ENCODE measurements around the gene CKLF.
"Not testable (repeated sequence)": the region's sequence is repeated elsewhere in the genome, so short reads cannot be mapped to it uniquely, and the experiment has no call there.

The CKLF gene

GRCh38 chr16:66513111-66513723, 39.2 kb upstream of the CKLF start:
- Histone ChIP-seq H3K36me3 (ENCODE audit: control insufficient read depth, insufficient read depth, low read length) (no peaks in the 10 kb centered on the region), H3K4me1 (ENCODE audit: control insufficient read depth, insufficient read depth, low read length) (peaks cover 21% of the 10 kb centered on the region), H3K4me3 (ENCODE audit: low read length) (no peak overlapping the region), H3K9ac (ENCODE audit: low read length) (no peak overlapping the region), H3K27ac (ENCODE audit: low read depth, low read length) (no peak overlapping the region), H3K27me3 (ENCODE audit: control insufficient read depth, insufficient read depth, low read length) (no peaks in the 10 kb centered on the region)

GRCh38 chr16:66514391-66514790, 38.0 kb upstream of the CKLF start:
- not testable (repeated sequence) for H3K9ac ChIP-seq (ENCODE audit: low read length); H3K4me3 ChIP-seq (ENCODE audit: low read length); H3K27ac ChIP-seq (ENCODE audit: low read depth, low read length); H3K36me3 ChIP-seq (ENCODE audit: control insufficient read depth, insufficient read depth, low read length); H3K27me3 ChIP-seq (ENCODE audit: control insufficient read depth, insufficient read depth, low read length)
- peaks cover 21% of the 10 kb centered on the region for H3K4me1 ChIP-seq (ENCODE audit: control insufficient read depth, insufficient read depth, low read length)

DNA sequence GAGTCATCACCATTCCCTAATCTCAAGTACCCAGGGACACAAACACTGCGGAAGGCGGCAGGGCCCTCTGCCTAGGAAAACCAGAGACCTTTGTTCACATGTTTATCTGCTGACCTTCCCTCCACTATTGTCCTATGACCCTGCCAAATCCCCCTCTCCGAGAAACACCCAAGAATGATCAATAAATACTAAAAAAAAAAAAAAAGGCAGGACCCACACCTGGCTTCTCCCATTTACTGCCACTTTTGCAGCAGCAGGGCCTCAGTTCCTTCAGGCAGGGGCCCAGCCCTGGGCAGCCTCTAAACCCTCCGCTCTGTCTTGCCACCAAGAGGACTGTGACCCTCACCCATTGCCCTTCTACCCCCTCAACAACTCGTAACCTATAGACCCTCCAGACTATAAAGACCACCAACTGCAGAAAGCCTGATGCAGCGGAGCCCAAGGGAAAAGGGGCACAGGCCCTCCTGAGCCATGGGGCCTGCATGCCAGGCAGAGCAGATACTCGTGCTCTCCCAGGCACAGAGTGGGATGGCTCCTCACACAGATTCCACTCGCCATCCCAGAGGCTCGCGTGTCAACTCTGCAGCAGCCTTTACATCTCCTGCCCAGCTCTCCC, 37.3 kb upstream of the CKLF start:
- not testable (repeated sequence) for H3K9ac ChIP-seq (ENCODE audit: low read length); H3K27me3 ChIP-seq (ENCODE audit: control insufficient read depth, insufficient read depth, low read length); H3K4me3 ChIP-seq (ENCODE audit: low read length); H3K36me3 ChIP-seq (ENCODE audit: control insufficient read depth, insufficient read depth, low read length); H3K27ac ChIP-seq (ENCODE audit: low read depth, low read length)
- H3K4me1 ChIP-seq (ENCODE audit: control insufficient read depth, insufficient read depth, low read length) = peaks cover 21% of the 10 kb centered on the region

DNA sequence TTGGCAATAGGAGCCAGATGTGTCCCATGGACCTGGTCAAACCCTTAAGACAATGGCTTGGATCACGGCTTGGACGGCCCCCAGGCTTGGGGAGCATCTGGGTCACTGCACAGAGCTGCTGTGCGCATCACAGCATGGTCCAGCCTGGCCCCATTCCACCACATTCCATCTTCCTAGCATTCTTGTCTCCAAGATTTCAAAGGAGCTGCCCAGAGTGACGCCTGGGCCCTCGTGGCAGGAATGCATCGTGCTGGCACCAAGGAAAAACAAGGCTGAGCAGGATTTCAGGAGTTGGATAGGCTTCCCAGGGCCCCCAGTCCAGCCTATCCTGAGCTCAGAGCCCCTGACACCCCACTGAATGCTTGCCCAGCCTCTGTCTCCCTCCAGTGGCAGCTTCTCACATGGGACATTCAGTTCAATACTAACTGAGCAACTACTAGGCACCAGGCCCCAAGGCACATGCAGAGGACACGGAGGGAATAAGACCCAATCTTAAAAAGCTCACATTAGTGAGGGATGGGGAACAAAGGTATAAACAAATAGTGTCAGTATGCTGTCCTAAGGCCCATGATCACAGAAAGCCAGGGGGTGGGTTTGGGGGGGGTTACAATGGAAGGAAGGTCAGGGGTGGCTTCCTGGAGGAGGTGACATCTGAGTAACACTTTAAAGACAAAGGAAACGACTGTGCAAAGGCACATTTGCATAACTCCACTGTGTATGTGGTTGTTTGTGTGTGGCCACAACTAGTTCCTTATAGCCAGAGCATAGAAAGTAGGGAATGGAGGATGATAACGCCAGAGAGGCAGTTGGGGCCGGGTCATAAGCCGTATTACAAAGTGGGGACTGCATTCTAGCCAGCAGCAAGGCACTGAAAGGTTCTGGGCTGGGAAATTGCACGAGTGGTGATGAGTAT, 36.5 kb upstream of the CKLF start:
- Histone ChIP-seq H3K27ac (ENCODE audit: low read depth, low read length) (peak overlapping the region; percentile 95), H3K27me3 (ENCODE audit: control insufficient read depth, insufficient read depth, low read length) (no peaks in the 10 kb centered on the region), H3K4me3 (ENCODE audit: low read length) (peak overlapping the region; percentile 38), H3K4me1 (ENCODE audit: control insufficient read depth, insufficient read depth, low read length) (peaks cover 21% of the 10 kb centered on the region), H3K36me3 (ENCODE audit: control insufficient read depth, insufficient read depth, low read length) (no peaks in the 10 kb centered on the region), H3K9ac (ENCODE audit: low read length) (peak overlapping the region; percentile 29)

- H3K9ac ChIP-seq (ENCODE audit: low read length) = peak overlapping the region; percentile 29
- peak overlapping the region; percentile 38 for H3K4me3 ChIP-seq (ENCODE audit: low read length)
These were observed 35.9 kb upstream of the CKLF start for GRCh38 chr16:66516509-66516807.

DNA sequence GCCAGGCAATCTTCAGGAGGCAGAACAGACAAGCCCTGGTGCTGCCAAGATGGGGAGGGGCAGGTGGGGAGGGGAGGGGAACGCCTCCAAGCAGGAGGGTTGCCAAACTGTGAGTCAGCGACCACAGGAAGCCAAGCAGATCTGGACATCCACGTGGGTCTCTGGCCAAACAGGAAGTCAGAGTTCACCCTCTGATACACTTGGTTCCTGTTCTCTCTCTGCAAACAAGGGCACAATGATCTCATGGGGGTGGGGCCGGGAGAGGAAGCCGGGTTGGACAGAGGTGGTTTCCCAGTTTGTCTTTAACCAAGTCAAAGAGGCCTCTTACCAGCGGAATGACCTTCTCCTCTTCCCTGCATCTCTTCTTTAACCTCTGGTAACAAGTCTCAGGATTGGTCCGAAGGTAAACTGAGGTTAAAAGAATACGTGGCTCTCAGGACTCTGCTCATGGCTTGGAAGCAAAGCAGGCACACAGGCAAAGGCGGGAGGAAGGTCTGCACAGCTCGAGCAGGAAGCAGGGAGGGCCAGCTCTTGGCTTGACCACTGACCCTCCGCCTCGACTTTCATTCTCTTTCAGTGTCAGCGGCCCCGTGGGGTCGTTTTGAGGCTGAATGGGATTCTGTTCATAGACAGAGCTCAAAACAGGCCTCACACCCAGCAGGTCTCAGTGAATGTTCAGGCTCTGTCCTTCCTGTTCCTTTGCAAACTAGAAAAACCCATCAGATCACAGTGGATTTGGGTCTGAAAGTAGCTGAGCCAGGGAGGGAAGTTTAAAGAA, 35.4 kb upstream of the CKLF start:
- Histone ChIP-seq H3K36me3 (ENCODE audit: control insufficient read depth, insufficient read depth, low read length) (no peaks in the 10 kb centered on the region), H3K9ac (ENCODE audit: low read length) (peak overlapping the region; percentile 63), H3K27ac (ENCODE audit: low read depth, low read length) (peak overlapping the region; percentile 95), H3K4me1 (ENCODE audit: control insufficient read depth, insufficient read depth, low read length) (peaks cover 18% of the 10 kb centered on the region), H3K27me3 (ENCODE audit: control insufficient read depth, insufficient read depth, low read length) (no peaks in the 10 kb centered on the region), H3K4me3 (ENCODE audit: low read length) (peak overlapping the region; percentile 51)

More at GRCh38 chr16:66516509-66516807, 35.9 kb upstream of the CKLF start:
- Histone ChIP-seq H3K27me3 (ENCODE audit: control insufficient read depth, insufficient read depth, low read length) (no peaks in the 10 kb centered on the region), H3K4me1 (ENCODE audit: control insufficient read depth, insufficient read depth, low read length) (peaks cover 20% of the 10 kb centered on the region), H3K27ac (ENCODE audit: low read depth, low read length) (peak overlapping the region; percentile 95), H3K36me3 (ENCODE audit: control insufficient read depth, insufficient read depth, low read length) (no peaks in the 10 kb centered on the region)

GRCh38 chr16:66517586-66518263, 34.7 kb upstream of the CKLF start:
- Histone ChIP-seq H3K4me1 (ENCODE audit: control insufficient read depth, insufficient read depth, low read length) (peaks cover 16% of the 10 kb centered on the region), H3K27ac (ENCODE audit: low read depth, low read length) (peak overlapping the region; percentile 95), H3K36me3 (ENCODE audit: control insufficient read depth, insufficient read depth, low read length) (no peaks in the 10 kb centered on the region), H3K27me3 (ENCODE audit: control insufficient read depth, insufficient read depth, low read length) (no peaks in the 10 kb centered on the region), H3K4me3 (ENCODE audit: low read length) (no peak overlapping the region), H3K9ac (ENCODE audit: low read length) (no peak overlapping the region)

DNA sequence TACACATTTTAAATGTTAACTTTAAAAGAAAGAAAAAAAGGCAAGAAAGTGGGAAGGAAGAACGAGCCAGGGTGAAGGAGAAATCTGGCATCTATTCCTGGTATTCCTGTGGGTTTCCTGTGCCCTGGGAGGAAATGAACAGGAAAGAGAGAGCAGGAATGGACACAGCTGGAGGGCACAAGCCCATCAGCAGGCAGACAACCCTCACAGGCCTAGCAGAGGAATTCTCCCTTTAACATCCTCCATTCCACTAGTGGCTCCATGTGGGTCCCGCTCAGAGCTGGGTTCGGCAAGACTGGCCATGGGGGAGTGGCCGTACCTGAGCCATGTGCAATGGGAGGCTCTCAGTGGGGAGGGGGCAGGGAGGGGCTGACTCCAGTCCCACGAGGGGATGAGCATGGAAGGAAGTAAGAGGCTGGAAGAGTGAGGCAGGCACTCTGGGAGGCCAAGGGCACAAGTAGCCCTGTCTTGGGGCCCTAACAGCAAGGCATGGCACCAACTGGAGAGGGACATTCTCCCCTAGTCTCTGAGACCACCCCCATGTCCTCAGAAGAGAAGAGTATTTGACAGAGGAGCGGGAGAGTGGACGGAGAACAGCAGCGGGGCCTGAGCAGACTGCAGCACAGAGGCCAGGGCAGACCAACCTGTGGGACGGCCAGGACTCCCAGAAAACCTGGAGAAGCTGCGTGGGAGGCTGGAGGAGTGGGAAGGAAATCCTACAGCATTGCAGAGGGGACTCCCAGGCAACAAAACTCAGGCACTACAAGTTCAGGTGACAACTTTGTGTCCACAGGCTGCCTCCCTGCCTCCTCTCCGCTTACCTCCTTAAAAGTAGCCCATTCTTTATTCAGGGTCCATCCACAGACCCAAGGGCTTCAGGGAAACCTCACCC, 32.6 kb upstream of the CKLF start:
- H3K36me3 ChIP-seq (ENCODE audit: control insufficient read depth, insufficient read depth, low read length) = no peaks in the 10 kb centered on the region
- H3K4me3 ChIP-seq (ENCODE audit: low read length) = no peak overlapping the region
- no peak overlapping the region for H3K9ac ChIP-seq (ENCODE audit: low read length)
- no peaks in the 10 kb centered on the region for H3K27me3 ChIP-seq (ENCODE audit: control insufficient read depth, insufficient read depth, low read length)
- H3K27ac ChIP-seq (ENCODE audit: low read depth, low read length) = no peak overlapping the region
- peaks cover 16% of the 10 kb centered on the region for H3K4me1 ChIP-seq (ENCODE audit: control insufficient read depth, insufficient read depth, low read length)

GRCh38 chr16:66520406-66521170, 31.8 kb upstream of the CKLF start:
- no peak overlapping the region for H3K4me3 ChIP-seq (ENCODE audit: low read length)
- H3K4me1 ChIP-seq (ENCODE audit: control insufficient read depth, insufficient read depth, low read length) = peaks cover 16% of the 10 kb centered on the region
- no peaks in the 10 kb centered on the region for H3K27me3 ChIP-seq (ENCODE audit: control insufficient read depth, insufficient read depth, low read length)
- H3K27ac ChIP-seq (ENCODE audit: low read depth, low read length) = no peak overlapping the region
- H3K36me3 ChIP-seq (ENCODE audit: control insufficient read depth, insufficient read depth, low read length) = no peaks in the 10 kb centered on the region
- H3K9ac ChIP-seq (ENCODE audit: low read length) = no peak overlapping the region

GRCh38 chr16:66521252-66521713, 31.1 kb upstream of the CKLF start:
- no peak overlapping the region for H3K27ac ChIP-seq (ENCODE audit: low read depth, low read length)
- no peak overlapping the region for H3K4me3 ChIP-seq (ENCODE audit: low read length)
- no peaks in the 10 kb centered on the region for H3K36me3 ChIP-seq (ENCODE audit: control insufficient read depth, insufficient read depth, low read length)
- H3K27me3 ChIP-seq (ENCODE audit: control insufficient read depth, insufficient read depth, low read length) = no peaks in the 10 kb centered on the region
- no peak overlapping the region for H3K9ac ChIP-seq (ENCODE audit: low read length)
- peaks cover 15% of the 10 kb centered on the region for H3K4me1 ChIP-seq (ENCODE audit: control insufficient read depth, insufficient read depth, low read length)

Measured in rectal smooth muscle tissue (tissue), 1 donor.